IMR-90 (cell line): ENCODE measurements around the gene DMD.

Experiments
- MAZ ChIP-seq: IDR thresholded peaks from 2 replicates; pipeline ENCODE4 v1.6.1; 2012; ENCODE audit warnings: low read depth, mild to moderate bottlenecking, low read length, improper control_type of control experiment, moderate library complexity, borderline replicate concordance
- POLR2A ChIP-seq: IDR thresholded peaks from 2 replicates; pipeline ENCODE4 v1.6.1; 2012; ENCODE audit warnings: mild to moderate bottlenecking, low read depth, low read length
- RAD21 ChIP-seq: IDR thresholded peaks from 2 replicates; pipeline ENCODE4 v1.6.1; 2012; ENCODE audit warnings: low read length, improper control_type of control experiment
- RFX5 ChIP-seq: IDR thresholded peaks from 2 replicates; pipeline ENCODE4 v1.8.0; 2012; ENCODE audit warnings: low read depth, mild to moderate bottlenecking, low read length, moderate library complexity
- TF ChIP-seq, protein P1 (sequence below): fragments of 150-350 bp; IDR thresholded peaks from 2 replicates; pipeline ENCODE4 v1.6.1; 2016; ENCODE audit warnings: low read depth, mild to moderate bottlenecking, low read length, moderate library complexity, borderline replicate concordance
- TF ChIP-seq, protein P2 (sequence below): conservative IDR thresholded peaks from 2 replicates; pipeline ENCODE4 v1.5.1; 2012; ENCODE audit warnings: mild to moderate bottlenecking, low read depth, low read length, improper control_type of control experiment
- TF ChIP-seq, protein P3 (sequence below): fragments of 150-350 bp; IDR thresholded peaks from 2 replicates; pipeline ENCODE4 v1.6.1; 2017; ENCODE audit warnings: mild to moderate bottlenecking, antibody characterized with exemption, low read length, low read depth

DNA sequence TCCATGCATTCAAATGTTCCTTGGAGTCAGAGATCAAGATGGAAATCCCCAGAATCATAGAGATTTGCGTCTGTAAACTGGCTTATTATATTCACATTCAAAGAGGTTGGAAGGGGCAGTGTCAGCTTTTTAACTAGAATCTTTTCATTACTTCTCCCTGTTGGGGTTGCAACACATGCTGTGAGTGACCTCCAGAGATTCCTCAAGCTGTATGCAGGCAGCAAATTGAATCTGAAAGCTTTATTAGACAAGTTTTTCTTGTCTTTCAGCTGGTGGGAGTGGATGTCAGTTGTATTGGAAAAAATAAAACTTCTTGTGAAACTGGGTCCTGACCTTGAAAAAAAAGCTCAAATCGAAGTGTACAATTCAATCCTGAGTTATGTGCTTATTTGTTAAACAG is 1403.0 kb downstream of the DMD start:
- TF ChIP-seq, protein P1, sequence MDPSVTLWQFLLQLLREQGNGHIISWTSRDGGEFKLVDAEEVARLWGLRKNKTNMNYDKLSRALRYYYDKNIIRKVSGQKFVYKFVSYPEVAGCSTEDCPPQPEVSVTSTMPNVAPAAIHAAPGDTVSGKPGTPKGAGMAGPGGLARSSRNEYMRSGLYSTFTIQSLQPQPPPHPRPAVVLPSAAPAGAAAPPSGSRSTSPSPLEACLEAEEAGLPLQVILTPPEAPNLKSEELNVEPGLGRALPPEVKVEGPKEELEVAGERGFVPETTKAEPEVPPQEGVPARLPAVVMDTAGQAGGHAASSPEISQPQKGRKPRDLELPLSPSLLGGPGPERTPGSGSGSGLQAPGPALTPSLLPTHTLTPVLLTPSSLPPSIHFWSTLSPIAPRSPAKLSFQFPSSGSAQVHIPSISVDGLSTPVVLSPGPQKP, result no peak
- TF ChIP-seq RAD21 (no peak), POLR2A (no peak), RFX5 (no peak), MAZ (no peak)
- TF ChIP-seq, protein P2, sequence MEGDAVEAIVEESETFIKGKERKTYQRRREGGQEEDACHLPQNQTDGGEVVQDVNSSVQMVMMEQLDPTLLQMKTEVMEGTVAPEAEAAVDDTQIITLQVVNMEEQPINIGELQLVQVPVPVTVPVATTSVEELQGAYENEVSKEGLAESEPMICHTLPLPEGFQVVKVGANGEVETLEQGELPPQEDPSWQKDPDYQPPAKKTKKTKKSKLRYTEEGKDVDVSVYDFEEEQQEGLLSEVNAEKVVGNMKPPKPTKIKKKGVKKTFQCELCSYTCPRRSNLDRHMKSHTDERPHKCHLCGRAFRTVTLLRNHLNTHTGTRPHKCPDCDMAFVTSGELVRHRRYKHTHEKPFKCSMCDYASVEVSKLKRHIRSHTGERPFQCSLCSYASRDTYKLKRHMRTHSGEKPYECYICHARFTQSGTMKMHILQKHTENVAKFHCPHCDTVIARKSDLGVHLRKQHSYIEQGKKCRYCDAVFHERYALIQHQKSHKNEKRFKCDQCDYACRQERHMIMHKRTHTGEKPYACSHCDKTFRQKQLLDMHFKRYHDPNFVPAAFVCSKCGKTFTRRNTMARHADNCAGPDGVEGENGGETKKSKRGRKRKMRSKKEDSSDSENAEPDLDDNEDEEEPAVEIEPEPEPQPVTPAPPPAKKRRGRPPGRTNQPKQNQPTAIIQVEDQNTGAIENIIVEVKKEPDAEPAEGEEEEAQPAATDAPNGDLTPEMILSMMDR, result no peak
- TF ChIP-seq, protein P3, sequence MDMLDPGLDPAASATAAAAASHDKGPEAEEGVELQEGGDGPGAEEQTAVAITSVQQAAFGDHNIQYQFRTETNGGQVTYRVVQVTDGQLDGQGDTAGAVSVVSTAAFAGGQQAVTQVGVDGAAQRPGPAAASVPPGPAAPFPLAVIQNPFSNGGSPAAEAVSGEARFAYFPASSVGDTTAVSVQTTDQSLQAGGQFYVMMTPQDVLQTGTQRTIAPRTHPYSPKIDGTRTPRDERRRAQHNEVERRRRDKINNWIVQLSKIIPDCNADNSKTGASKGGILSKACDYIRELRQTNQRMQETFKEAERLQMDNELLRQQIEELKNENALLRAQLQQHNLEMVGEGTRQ, result no peak
